HepG2 (cell line): ENCODE results near the gene CD68. TPM values are rescaled to one million over a fixed set of nuclear protein-coding genes. Genes with fewer than 3 reads are reported as not detected.

Source experiments
- CCAR2 ChIP-seq: fragments of 200-400 bp; formaldehyde crosslinking; optimal IDR thresholded peaks from 2 replicates; pipeline ENCODE3; 2018; ENCODE audit warnings: low read depth, mild to moderate bottlenecking, low read length, moderate library complexity
- CTCF ChIP-seq: sonication (generic); formaldehyde crosslinking; IDR thresholded peaks from 2 replicates; pipeline ENCODE4 v1.5.0; 2020; ENCODE audit warnings: mild to moderate bottlenecking, missing genetic modification reagents, moderate library complexity
- DPF2 ChIP-seq: sonication (generic); formaldehyde crosslinking; IDR thresholded peaks from 2 replicates; pipeline ENCODE4 v1.4.0; 2020; ENCODE audit warnings: mild to moderate bottlenecking, low read depth, missing genetic modification reagents, borderline replicate concordance
- ELF4 ChIP-seq: sonication (generic); formaldehyde crosslinking; IDR thresholded peaks from 2 replicates; pipeline ENCODE4 v1.5.0; 2020; ENCODE audit warnings: missing genetic modification reagents, mild to moderate bottlenecking, moderate library complexity, borderline replicate concordance
- GLMP ChIP-seq: sonication (generic); formaldehyde crosslinking; IDR thresholded peaks from 2 replicates; pipeline ENCODE4 v1.9.0; 2021; ENCODE audit warnings: missing genetic modification reagents, mild to moderate bottlenecking, borderline replicate concordance
- HDAC6 ChIP-seq: fragments of 200-600 bp; sonication (generic); IDR thresholded peaks from 2 replicates; pipeline ENCODE4 v1.7.0; 2017; ENCODE audit warnings: mild to moderate bottlenecking, antibody characterized with exemption, low read length, low read depth
- HNF1B ChIP-seq: sonication (generic); formaldehyde crosslinking; IDR thresholded peaks from 2 replicates; pipeline ENCODE4 v1.5.1; 2020; ENCODE audit warnings: mild to moderate bottlenecking, moderate library complexity, missing genetic modification reagents
- KDM2A ChIP-seq: sonication (generic); formaldehyde crosslinking; IDR thresholded peaks from 2 replicates; pipeline ENCODE4 v1.4.0; 2020; ENCODE audit warnings: low read depth, missing genetic modification reagents, borderline replicate concordance
- KMT2B ChIP-seq: IDR thresholded peaks from 2 replicates; pipeline ENCODE4 v1.6.1; 2016; ENCODE audit warnings: missing genetic modification reagents, missing compliant biosample characterization
- MEF2D ChIP-seq: sonication (generic); formaldehyde crosslinking; IDR thresholded peaks from 2 replicates; pipeline ENCODE4 v1.5.1; 2020; ENCODE audit warnings: mild to moderate bottlenecking, missing genetic modification reagents
- POLR2AphosphoS2 ChIP-seq: IDR thresholded peaks from 2 replicates; pipeline ENCODE4 v1.6.1; 2011; ENCODE audit warnings: low read depth, low read length, improper control_type of control experiment
- PTBP1 ChIP-seq: fragments of 200-400 bp; formaldehyde crosslinking; IDR thresholded peaks from 2 replicates; pipeline ENCODE4 v1.6.1; 2018; ENCODE audit warnings: low read length, low read depth; ENCODE audit not compliant: poor library complexity, severe bottlenecking
- SAP130 ChIP-seq: IDR thresholded peaks from 2 replicates; pipeline ENCODE4 v1.6.1; 2016; ENCODE audit warnings: low read depth
- ZBTB20 ChIP-seq: sonication (generic); formaldehyde crosslinking; IDR thresholded peaks from 2 replicates; pipeline ENCODE4 v1.8.1; 2023; ENCODE audit warnings: missing genetic modification reagents, low read depth, mild to moderate bottlenecking, borderline replicate concordance
- ZFX ChIP-seq: sonication (generic); formaldehyde crosslinking; IDR thresholded peaks from 2 replicates; pipeline ENCODE4 v1.4.0; 2020; ENCODE audit warnings: mild to moderate bottlenecking, low read depth, missing genetic modification reagents, moderate library complexity
- ZMYM3 ChIP-seq: sonication (generic); formaldehyde crosslinking; IDR thresholded peaks from 2 replicates; pipeline ENCODE4 v1.5.1; 2020; ENCODE audit warnings: mild to moderate bottlenecking, missing genetic modification reagents
- ZNF354B ChIP-seq: sonication (generic); formaldehyde crosslinking; IDR thresholded peaks from 2 replicates; pipeline ENCODE4 v1.8.0; 2022; ENCODE audit warnings: mild to moderate bottlenecking, missing genetic modification reagents
- ZNF496 ChIP-seq: sonication (generic); formaldehyde crosslinking; IDR thresholded peaks from 2 replicates; pipeline ENCODE4 v1.8.1; 2023; ENCODE audit warnings: mild to moderate bottlenecking, moderate library complexity, missing genetic modification reagents; ENCODE audit not compliant: insufficient replicate concordance
- ZNF674 ChIP-seq: sonication (generic); formaldehyde crosslinking; IDR thresholded peaks from 2 replicates; pipeline ENCODE4 v1.5.0; 2020; ENCODE audit warnings: low read depth, mild to moderate bottlenecking, missing genetic modification reagents
- ZNF768 ChIP-seq: sonication (generic); formaldehyde crosslinking; IDR thresholded peaks from 2 replicates; pipeline ENCODE4 v1.4.0; 2020; ENCODE audit warnings: missing genetic modification reagents
- ZNF788 ChIP-seq: sonication (generic); formaldehyde crosslinking; IDR thresholded peaks from 2 replicates; pipeline ENCODE4 v1.5.0; 2020; ENCODE audit warnings: mild to moderate bottlenecking, missing genetic modification reagents, borderline replicate concordance
- ZNF839 ChIP-seq: sonication (generic); formaldehyde crosslinking; IDR thresholded peaks from 2 replicates; pipeline ENCODE4 v1.4.0; 2020; ENCODE audit warnings: missing genetic modification reagents, mild to moderate bottlenecking, borderline replicate concordance
- polyA plus RNA-seq, 8 experiments: library from polyadenylated mRNA; depleted of rRNA in 3 of 8; stranded (reverse) in 7 of 8; unstranded in 1 of 8; fragments of >200 nt; fragmentation: Illumina TruSeq in 4 of 8; extraction: Trizol in 4 of 8; gene quantifications; 2 replicates each; pipeline versions ENCODE4 v1.2.1 to v1.2.3, GENCODE V29; 2011 to 2016; ENCODE audit warnings: low read depth in 4 of 8, missing spikeins in 1 of 8, mixed read lengths in 1 of 8; ENCODE audit not compliant: insufficient read depth in 1 of 8
- total RNA-seq, 5 experiments: library from RNA; depleted of rRNA; stranded (reverse); fragments of >200 nt; fragmentation: Illumina TruSeq; extraction: Trizol; gene quantifications; 2 replicates each; pipeline ENCODE4 v1.2.3, GENCODE V29; 2016; ENCODE audit warnings: low read depth in 1 of 5

The CD68 gene
- total and polyA plus RNA-seq, 2 of the 13 experiments (the other 11 are each of a cell fraction or from before 2014, with no cell fraction given), result 10.3 to 104 TPM

GRCh38 chr17:7560172-7561027 lies 19.0 kb upstream of the CD68 start (continued):
- no peak for TF ChIP-seq DPF2 (CRISPR knock-in tag)
- TF ChIP-seq ZNF496, result no peak
- peak; percentile 17; the same call in 1 of the 2 replicates for TF ChIP-seq KMT2B (CRISPR knock-in tag)
- TF ChIP-seq GLMP (CRISPR knock-in tag), result no peak
- no peak for TF ChIP-seq POLR2AphosphoS2
- no peak for TF ChIP-seq HDAC6
- TF ChIP-seq CCAR2, result no peak
- no peak for TF ChIP-seq ZNF768 (CRISPR knock-in tag)
- no peak for TF ChIP-seq ZNF354B (CRISPR knock-in tag)
- TF ChIP-seq ZBTB20 (CRISPR knock-in tag), result 0 out of 2 replicates have a peak, but pooled peaks have one; percentile 12
- TF ChIP-seq HNF1B (CRISPR knock-in tag), result 0 out of 2 replicates have a peak, but pooled peaks have one; percentile 18
- TF ChIP-seq ZMYM3, result 0 out of 2 replicates have a peak, but pooled peaks have one; percentile 20
- TF ChIP-seq ZNF674 (CRISPR knock-in tag), result no peak
- TF ChIP-seq ZNF788 (CRISPR knock-in tag), result no peak
- peak; percentile 68 for TF ChIP-seq ZFX
- TF ChIP-seq MEF2D (CRISPR knock-in tag), result no peak
- TF ChIP-seq PTBP1, result no peak
- peak; percentile 63 for TF ChIP-seq CTCF (CRISPR knock-in tag)
- peak; percentile 36; the same call in 1 of the 2 replicates for TF ChIP-seq SAP130
- no peak for TF ChIP-seq ELF4 (CRISPR knock-in tag)
- no peak for TF ChIP-seq ZNF839 (CRISPR knock-in tag)
- TF ChIP-seq KDM2A (CRISPR knock-in tag), result peak; percentile 27; the same call in 1 of the 2 replicates
